PC-9 (cell line): ENCODE results near the gene FAIM2. TPM values are rescaled to one million over a fixed set of nuclear protein-coding genes. Genes with fewer than 3 reads are reported as not detected.

Source experiments
- BruUV-seq: library from RNA; stranded (reverse); fragments of 400-500 nt; replicated peaks from 2 replicates; lab custom pipeline; 2021; lab: Mats Ljungman, UMichigan
- CTCF ChIA-PET: fragments of 300-600 bp; sonication (Branson Sonifier 250); formaldehyde crosslinking; loops from one replicate; lab custom pipeline; 2022; ENCODE audit warnings: antibody characterized with exemption; lab: Charles Lee
- POLR2A ChIA-PET: fragments of 300-600 bp; sonication (Branson Sonifier 250); formaldehyde crosslinking; loops from one replicate; lab custom pipeline; 2022; ENCODE audit warnings: antibody characterized with exemption; ENCODE audit not compliant: unreplicated experiment; lab: Charles Lee
- DNase-seq, 2 experiments: peaks; one replicate each; pipeline versions ENCODE4 v3.0.0 to v3.0.0-alpha.2; 2015 to 2022; ENCODE audit warnings: mixed read lengths in 1 of 2
- H2AFZ ChIP-seq: fragments of 200-600 bp; sonication (generic); 2 replicates; pipeline ENCODE4 v1.8.1; 2017; ENCODE audit warnings: antibody characterized with exemption
- H3F3A ChIP-seq: fragments of 200-600 bp; sonication (generic); 2 replicates; pipeline ENCODE4 v1.8.1; 2017; ENCODE audit warnings: antibody characterized with exemption, mild to moderate bottlenecking, low read depth; ENCODE audit not compliant: insufficient read depth
- H3K27ac ChIP-seq: fragments of 200-600 bp; sonication (generic); 2 replicates; pipeline ENCODE4 v1.6.1; 2016; ENCODE audit warnings: mixed run types
- H3K27me3 ChIP-seq: fragments of 200-600 bp; sonication (generic); 2 replicates; pipeline ENCODE4 v1.6.1; 2016; ENCODE audit warnings: low read depth, mixed run types; ENCODE audit not compliant: insufficient read depth
- H3K36me3 ChIP-seq: fragments of 200-600 bp; sonication (generic); 2 replicates; pipeline ENCODE4 v1.6.1; 2016; ENCODE audit warnings: low read depth, mixed run types
- H3K4me1 ChIP-seq: fragments of 200-600 bp; sonication (generic); replicated peaks from 2 replicates; pipeline ENCODE4 v1.6.1; 2016; ENCODE audit warnings: mixed run types; ENCODE audit not compliant: insufficient read depth
- H3K4me2 ChIP-seq: fragments of 200-600 bp; sonication (generic); 2 replicates; pipeline ENCODE4 v1.6.1; 2017; ENCODE audit warnings: mixed run types
- H3K4me3 ChIP-seq: fragments of 200-600 bp; sonication (generic); 2 replicates; pipeline ENCODE4 v1.6.1; 2016; ENCODE audit warnings: mixed run types
- H3K79me2 ChIP-seq: fragments of 200-600 bp; sonication (generic); 2 replicates; pipeline ENCODE4 v1.6.1; 2017; ENCODE audit warnings: low read depth, mixed run types
- H3K9me2 ChIP-seq: fragments of 200-600 bp; sonication (generic); 2 replicates; pipeline ENCODE4 v1.8.1; 2017; ENCODE audit warnings: mild to moderate bottlenecking; ENCODE audit not compliant: insufficient read depth
- H3K9me3 ChIP-seq: fragments of 200-600 bp; sonication (generic); 2 replicates; pipeline ENCODE4 v1.8.1; 2016; ENCODE audit warnings: low read depth; ENCODE audit not compliant: insufficient read depth
- H4K20me1 ChIP-seq: fragments of 200-600 bp; sonication (generic); 2 replicates; pipeline ENCODE4 v1.8.1; 2017; ENCODE audit not compliant: insufficient read depth
- EZH2 ChIP-seq: fragments of 200-600 bp; sonication (generic); IDR thresholded peaks from 2 replicates; pipeline ENCODE4 v1.8.0; 2017; ENCODE audit warnings: antibody characterized with exemption, low read depth
- intact Hi-C: fragments of 100-400 bp; cut with micrococcal nuclease; formaldehyde crosslinking; loops from one replicate; pipeline ENCODE4 v1.10.0; 2022; ENCODE audit not compliant: unreplicated experiment
- total RNA-seq: library from RNA; stranded (reverse); gene quantifications from 2 replicates; pipeline ENCODE4 v1.2.3, GENCODE V29; 2021
- TF ChIP-seq, protein P1 (sequence below): fragments of 200-600 bp; sonication (generic); conservative IDR thresholded peaks from 2 replicates; pipeline ENCODE4 v1.6.1; 2017; ENCODE audit warnings: mixed run types, antibody characterized with exemption, mild to moderate bottlenecking, moderate library complexity

FAIM2 gene
- total RNA-seq, 1 experiment from 2014 or later, result not detected

DNA sequence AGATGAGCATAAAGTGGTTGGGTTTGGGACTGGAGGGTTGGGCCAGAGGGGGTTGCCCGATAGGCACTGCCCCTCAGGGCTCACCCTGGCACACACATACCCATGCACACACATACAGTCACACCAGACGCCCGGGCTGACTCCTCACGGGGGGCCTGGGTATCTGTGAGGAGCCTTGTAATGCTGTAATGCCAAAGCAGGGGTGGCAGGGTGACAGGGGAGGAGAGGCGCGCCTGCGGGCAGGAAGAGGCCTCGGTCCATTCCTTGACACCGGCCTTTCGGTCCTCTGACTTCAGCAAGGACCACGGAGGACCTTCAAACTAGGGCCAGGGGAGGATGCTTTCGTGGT lies 375 bp downstream of the FAIM2 start:
- no peak overlapping the region for H2AFZ ChIP-seq
- POLR2A ChIA-PET, result no interaction called here
- BruUV-seq, result no TSS peak
- no peaks in the 10 kb centered on the region for H3K9me3 ChIP-seq
- no peak for TF ChIP-seq EZH2
- TF ChIP-seq, protein P1, sequence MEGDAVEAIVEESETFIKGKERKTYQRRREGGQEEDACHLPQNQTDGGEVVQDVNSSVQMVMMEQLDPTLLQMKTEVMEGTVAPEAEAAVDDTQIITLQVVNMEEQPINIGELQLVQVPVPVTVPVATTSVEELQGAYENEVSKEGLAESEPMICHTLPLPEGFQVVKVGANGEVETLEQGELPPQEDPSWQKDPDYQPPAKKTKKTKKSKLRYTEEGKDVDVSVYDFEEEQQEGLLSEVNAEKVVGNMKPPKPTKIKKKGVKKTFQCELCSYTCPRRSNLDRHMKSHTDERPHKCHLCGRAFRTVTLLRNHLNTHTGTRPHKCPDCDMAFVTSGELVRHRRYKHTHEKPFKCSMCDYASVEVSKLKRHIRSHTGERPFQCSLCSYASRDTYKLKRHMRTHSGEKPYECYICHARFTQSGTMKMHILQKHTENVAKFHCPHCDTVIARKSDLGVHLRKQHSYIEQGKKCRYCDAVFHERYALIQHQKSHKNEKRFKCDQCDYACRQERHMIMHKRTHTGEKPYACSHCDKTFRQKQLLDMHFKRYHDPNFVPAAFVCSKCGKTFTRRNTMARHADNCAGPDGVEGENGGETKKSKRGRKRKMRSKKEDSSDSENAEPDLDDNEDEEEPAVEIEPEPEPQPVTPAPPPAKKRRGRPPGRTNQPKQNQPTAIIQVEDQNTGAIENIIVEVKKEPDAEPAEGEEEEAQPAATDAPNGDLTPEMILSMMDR, result no peak
- H3F3A ChIP-seq, result peaks cover 4% of the 10 kb centered on the region; the same call in 1 of the 2 replicates
- no peaks in the 10 kb centered on the region for H4K20me1 ChIP-seq
- H3K9me2 ChIP-seq, result no peaks in the 10 kb centered on the region
- no peak overlapping the region for H3K27ac ChIP-seq
- no peak for DNase-seq
- no peaks in the 10 kb centered on the region for H3K4me1 ChIP-seq
- H3K4me3 ChIP-seq, result no peak overlapping the region
- H3K79me2 ChIP-seq, result no peaks in the 10 kb centered on the region
- H3K4me2 ChIP-seq, result no peak overlapping the region
- no peaks in the 10 kb centered on the region for H3K36me3 ChIP-seq
- intact Hi-C loops, result no loop called here
- CTCF ChIA-PET, result no interaction called here
- H3K27me3 ChIP-seq, result no peaks in the 10 kb centered on the region

DNA sequence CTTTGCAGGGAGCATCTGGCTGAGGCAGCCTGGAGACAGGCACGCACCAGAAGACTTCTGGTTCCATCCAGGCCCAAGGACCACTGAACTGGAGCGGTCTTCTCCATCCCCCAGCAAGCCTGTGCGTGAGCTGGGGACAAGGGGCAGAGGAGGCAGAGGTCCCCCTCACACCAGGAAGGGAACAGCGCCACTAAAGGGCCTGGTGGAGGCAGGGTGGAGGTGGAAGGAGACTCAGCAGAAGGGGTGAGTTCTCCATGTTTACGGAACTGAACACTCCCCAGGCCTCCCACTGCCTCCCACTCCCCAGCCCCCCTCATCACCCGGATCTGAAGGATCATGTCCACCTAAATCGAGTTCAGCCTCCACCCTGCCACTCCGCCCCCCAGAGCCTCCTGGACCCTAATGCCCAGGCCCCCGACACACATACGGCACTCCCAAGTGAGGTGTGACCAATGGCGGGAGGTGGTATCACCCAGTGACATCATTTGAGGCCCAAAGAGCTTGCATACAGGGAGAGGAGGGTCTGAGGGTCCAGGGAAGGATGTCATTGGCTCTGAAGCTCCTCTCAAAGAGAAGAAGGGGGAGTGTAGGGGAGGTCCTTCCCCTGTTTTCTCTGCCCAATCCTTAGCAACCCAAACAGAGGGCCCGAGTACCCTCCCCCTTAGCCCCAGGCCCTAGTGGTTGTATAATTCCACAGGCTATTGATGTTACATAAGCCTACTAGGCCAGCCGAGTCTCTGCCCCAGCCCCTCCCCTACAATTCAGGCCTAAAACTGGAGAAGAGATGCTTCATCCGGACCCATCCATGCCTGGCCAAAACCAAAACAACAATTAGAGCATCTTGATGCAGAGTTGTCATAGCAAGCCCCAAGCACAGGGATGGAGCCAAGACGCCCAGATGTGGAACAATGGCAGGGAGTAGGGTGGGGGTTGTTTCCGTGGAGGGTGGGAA lies 1.0 kb downstream of the FAIM2 start:
- Histone ChIP-seq H3K9me3 (no peaks in the 10 kb centered on the region), H3K27ac (no peak overlapping the region), H3K4me3 (no peak overlapping the region), H4K20me1 (no peaks in the 10 kb centered on the region), H3K79me2 (no peaks in the 10 kb centered on the region), H3K9me2 (no peaks in the 10 kb centered on the region), H3K4me1 (no peaks in the 10 kb centered on the region), H3K36me3 (no peaks in the 10 kb centered on the region), H3K27me3 (no peaks in the 10 kb centered on the region), H2AFZ (no peak overlapping the region), H3F3A (peaks cover 4% of the 10 kb centered on the region; the same call in 1 of the 2 replicates), H3K4me2 (no peak overlapping the region)
- POLR2A ChIA-PET, result no interaction called here
- intact Hi-C loops, result no loop called here
- TF ChIP-seq EZH2, result no peak
- TF ChIP-seq, protein P1, result no peak
- no TSS peak for BruUV-seq
- CTCF ChIA-PET, result no interaction called here
- DNase-seq, result no peak

DNA sequence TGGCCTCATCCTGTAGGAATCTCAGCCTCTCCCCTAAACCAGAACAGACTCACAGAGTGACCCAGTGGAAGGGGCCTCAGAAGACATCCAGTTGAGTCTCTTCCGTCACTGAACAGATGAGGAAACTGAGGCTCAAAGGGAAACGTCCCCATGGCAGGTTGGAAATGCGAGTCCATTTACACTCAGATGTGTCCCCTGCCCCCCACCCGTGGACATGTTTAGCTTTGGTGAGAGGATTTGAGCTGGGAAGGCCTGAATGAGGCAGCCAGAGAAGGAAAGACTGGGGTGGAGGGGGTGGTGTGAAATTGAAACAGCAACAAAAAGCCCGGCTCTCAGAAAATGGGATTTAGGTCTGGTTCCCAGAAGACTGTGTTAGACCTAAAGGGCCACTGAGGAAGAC lies 1.7 kb downstream of the FAIM2 start:
- CTCF ChIA-PET, result interaction anchor here (0.7 kb wide), 1 partner anchor 43 kb away, joined by 3 read pairs; no protein-coding TSS in a partner anchor

More for the DNA sequence above, 1.7 kb downstream of the FAIM2 start:
- POLR2A ChIA-PET, result interaction anchor here (0.6 kb wide), 2 partner anchors 8 to 123 kb away, joined by 3 to 5 read pairs; partner anchors contain the start of gene RACGAP1
- H3K4me1 ChIP-seq, result no peaks in the 10 kb centered on the region
- no peaks in the 10 kb centered on the region for H3K9me2 ChIP-seq
- H3K27ac ChIP-seq, result no peak overlapping the region
- intact Hi-C loops, result no loop called here
- H3K27me3 ChIP-seq, result no peaks in the 10 kb centered on the region
- H2AFZ ChIP-seq, result no peak overlapping the region
- H3K79me2 ChIP-seq, result no peaks in the 10 kb centered on the region
- DNase-seq, result no peak
- H3F3A ChIP-seq, result peaks cover 4% of the 10 kb centered on the region; the same call in 1 of the 2 replicates
- BruUV-seq, result no TSS peak
- H4K20me1 ChIP-seq, result no peaks in the 10 kb centered on the region
- no peak for TF ChIP-seq EZH2
- TF ChIP-seq, protein P1, result no peak
- no peaks in the 10 kb centered on the region for H3K36me3 ChIP-seq
- H3K4me2 ChIP-seq, result no peak overlapping the region
- H3K4me3 ChIP-seq, result no peak overlapping the region
- H3K9me3 ChIP-seq, result no peaks in the 10 kb centered on the region
